ENCODE data around the gene COL7A1. TPM values are rescaled to one million over a fixed set of nuclear protein-coding genes. Genes with fewer than 3 reads are reported as not detected.
"Not testable (repeated sequence)": the region's sequence is repeated elsewhere in the genome, so short reads cannot be mapped to it uniquely, and the experiment has no call there.

COL7A1 gene
- total RNA-seq, 1 experiment from 2014 or later = 16.4 TPM

DNA sequence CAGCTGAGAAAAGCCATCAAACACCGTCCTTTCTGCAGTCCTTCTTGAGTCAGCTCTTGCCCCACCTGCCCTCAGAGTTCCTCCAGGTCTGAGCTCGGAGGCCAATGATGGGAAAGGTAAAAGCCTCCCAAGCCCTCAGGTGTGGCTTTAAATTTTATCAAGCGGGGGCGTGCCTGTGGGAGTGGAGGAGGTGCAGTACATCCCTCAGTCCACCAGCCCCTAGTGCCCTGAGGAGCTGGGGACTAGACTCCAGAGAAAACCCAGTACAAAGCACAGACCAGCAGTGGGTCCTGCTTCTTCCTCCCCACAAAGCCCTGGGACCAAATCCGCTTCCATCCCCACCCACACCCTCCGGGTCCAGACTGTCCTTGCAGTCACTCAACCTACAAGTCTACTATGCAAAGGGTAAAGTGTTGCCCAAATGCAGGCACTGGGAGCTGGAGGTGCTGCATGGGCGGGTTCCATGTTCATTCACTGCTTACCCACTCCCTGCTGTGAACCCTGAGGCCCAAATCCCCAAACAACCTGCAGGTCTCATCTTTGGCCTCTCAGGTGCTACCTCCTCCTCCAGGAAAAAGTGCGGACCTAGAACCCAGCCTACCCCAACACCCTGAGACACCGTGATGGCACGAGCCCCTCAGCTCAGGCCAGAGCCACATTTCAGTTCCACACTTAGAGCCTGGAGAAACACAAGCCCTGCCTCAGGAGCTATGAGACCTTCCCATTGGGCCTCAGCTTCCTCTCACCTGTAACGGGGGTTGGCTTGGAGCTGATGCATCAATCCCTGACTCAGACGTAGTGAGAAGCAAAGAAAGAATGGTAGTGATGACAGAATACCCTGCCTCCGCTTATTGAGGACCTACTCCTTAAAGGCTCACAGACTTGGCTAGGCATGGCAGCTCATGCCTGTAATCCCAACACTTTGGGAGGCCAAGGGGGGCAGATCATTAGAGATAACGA, 41.0 kb downstream of the COL7A1 start:
- ChIA-PET CTCF (no interaction called here), POLR2A (ENCODE audit: low non-redundant PET) (no interaction called here)
- Histone ChIP-seq H3K27ac (ENCODE audit: low read depth, low read length, poor library complexity, severe bottlenecking) (no peak overlapping the region), H3K36me3 (ENCODE audit: insufficient read depth, low read length, poor library complexity, severe bottlenecking) (no peaks in the 10 kb centered on the region), H3K27me3 (replicated peaks; ENCODE audit: insufficient read depth, low read depth, low read length, poor library complexity) (no peaks in the 10 kb centered on the region), H3K9me3 (ENCODE audit: low read depth, low read length, poor library complexity, severe bottlenecking) (no peaks in the 10 kb centered on the region), H3K4me1 (ENCODE audit: insufficient read depth, low read length, poor library complexity, severe bottlenecking) (no peaks in the 10 kb centered on the region), H3K4me3 (ENCODE audit: low read depth, low read length, poor library complexity, severe bottlenecking) (no peak overlapping the region)
- no peak for TF ChIP-seq EZH2 (IDR thresholded peaks at IDR 0.05; ENCODE audit: borderline replicate concordance, low read depth, low read length, poor library complexity, severe bottlenecking)
- TF ChIP-seq, protein P1, sequence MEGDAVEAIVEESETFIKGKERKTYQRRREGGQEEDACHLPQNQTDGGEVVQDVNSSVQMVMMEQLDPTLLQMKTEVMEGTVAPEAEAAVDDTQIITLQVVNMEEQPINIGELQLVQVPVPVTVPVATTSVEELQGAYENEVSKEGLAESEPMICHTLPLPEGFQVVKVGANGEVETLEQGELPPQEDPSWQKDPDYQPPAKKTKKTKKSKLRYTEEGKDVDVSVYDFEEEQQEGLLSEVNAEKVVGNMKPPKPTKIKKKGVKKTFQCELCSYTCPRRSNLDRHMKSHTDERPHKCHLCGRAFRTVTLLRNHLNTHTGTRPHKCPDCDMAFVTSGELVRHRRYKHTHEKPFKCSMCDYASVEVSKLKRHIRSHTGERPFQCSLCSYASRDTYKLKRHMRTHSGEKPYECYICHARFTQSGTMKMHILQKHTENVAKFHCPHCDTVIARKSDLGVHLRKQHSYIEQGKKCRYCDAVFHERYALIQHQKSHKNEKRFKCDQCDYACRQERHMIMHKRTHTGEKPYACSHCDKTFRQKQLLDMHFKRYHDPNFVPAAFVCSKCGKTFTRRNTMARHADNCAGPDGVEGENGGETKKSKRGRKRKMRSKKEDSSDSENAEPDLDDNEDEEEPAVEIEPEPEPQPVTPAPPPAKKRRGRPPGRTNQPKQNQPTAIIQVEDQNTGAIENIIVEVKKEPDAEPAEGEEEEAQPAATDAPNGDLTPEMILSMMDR (conservative IDR thresholded peaks at IDR 0.05; ENCODE audit: low read depth, low read length) = no peak
- BruUV-seq (replicated peaks) = no TSS peak
- DNase-seq (ENCODE audit: low spot score) = no peak
- intact Hi-C loops (cut with micrococcal nuclease; ENCODE audit: unreplicated experiment) = no loop called here

DNA sequence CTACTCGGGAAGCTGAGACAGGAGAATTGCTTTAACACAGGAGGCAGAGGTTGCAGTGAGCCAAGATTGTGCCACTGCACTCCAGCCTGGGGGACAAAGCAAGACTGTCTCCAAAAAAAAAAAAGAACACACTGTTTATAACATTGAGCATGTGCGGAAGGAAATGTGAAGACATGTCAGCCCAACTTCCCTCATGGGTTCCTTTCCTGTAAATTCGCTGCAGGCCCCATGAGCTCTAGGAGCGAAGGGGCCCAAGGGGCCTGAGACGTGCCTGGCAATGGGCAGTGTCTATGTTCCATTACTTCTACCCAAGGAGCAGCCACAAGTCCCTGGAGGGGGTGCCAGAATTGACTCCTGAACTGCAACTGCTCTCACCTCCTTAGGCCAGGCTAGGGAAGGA, 41.8 kb downstream of the COL7A1 start:
- intact Hi-C loops (cut with micrococcal nuclease; ENCODE audit: unreplicated experiment) = no loop called here
- no peaks in the 10 kb centered on the region for H3K9me3 ChIP-seq (ENCODE audit: low read depth, low read length, poor library complexity, severe bottlenecking)
- no peak overlapping the region for H3K27ac ChIP-seq (ENCODE audit: low read depth, low read length, poor library complexity, severe bottlenecking)
- CTCF ChIA-PET = no interaction called here
- H3K4me1 ChIP-seq (ENCODE audit: insufficient read depth, low read length, poor library complexity, severe bottlenecking) = no peaks in the 10 kb centered on the region
- DNase-seq (ENCODE audit: low spot score) = no peak
- TF ChIP-seq, protein P1 (conservative IDR thresholded peaks at IDR 0.05; ENCODE audit: low read depth, low read length) = no peak
- TF ChIP-seq EZH2 (IDR thresholded peaks at IDR 0.05; ENCODE audit: borderline replicate concordance, low read depth, low read length, poor library complexity, severe bottlenecking) = no peak
- no peaks in the 10 kb centered on the region for H3K36me3 ChIP-seq (ENCODE audit: insufficient read depth, low read length, poor library complexity, severe bottlenecking)
- no peaks in the 10 kb centered on the region for H3K27me3 ChIP-seq (replicated peaks; ENCODE audit: insufficient read depth, low read depth, low read length, poor library complexity)
- no TSS peak for BruUV-seq (replicated peaks)
- POLR2A ChIA-PET (ENCODE audit: low non-redundant PET) = no interaction called here
- no peak overlapping the region for H3K4me3 ChIP-seq (ENCODE audit: low read depth, low read length, poor library complexity, severe bottlenecking)

DNA sequence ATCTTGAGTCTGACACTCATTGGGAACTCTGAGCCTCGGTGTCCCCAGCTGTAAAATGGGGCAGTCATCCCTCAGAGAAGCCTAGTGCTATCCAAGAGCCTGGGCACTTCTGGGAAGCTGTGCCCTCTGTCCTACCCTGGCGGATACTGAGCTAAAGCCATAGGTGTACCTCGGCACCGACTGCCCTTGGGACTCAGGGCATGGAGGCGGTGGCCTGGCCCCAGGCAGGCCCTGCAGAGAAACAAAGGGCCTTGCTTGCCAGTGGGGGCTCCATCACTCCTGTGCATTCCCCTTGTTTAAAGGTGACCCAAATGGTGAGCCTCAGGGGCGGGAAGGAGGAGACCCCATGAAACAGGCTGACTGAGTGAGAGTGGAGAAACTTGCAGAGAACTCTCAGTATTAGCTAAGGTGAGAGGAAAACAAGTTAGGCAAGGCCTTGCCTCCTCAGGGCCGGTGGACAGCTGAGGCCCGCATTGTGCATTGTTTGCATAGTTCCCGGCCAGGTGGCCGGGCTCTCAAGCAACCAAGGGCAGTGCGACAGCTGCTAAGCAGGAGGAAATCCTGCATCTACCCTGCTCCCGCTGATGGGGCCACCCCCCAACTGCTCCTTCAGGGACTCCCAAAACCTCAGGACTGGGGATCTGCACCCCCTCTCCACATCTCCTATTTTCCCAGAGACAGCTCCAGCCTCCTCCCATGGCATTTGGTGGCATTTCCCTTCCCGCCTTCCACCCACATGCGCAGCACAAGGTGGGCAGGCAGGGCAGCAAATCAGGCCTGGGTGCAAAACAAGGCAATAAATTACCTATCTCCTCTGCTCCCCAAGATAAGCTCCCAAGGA, 42.8 kb downstream of the COL7A1 start:
- CTCF ChIA-PET = no interaction called here
- DNase-seq (ENCODE audit: low spot score) = no peak
- Histone ChIP-seq H3K4me3 (ENCODE audit: low read depth, low read length, poor library complexity, severe bottlenecking) (no peak overlapping the region), H3K36me3 (ENCODE audit: insufficient read depth, low read length, poor library complexity, severe bottlenecking) (no peaks in the 10 kb centered on the region), H3K9me3 (ENCODE audit: low read depth, low read length, poor library complexity, severe bottlenecking) (no peaks in the 10 kb centered on the region), H3K27me3 (replicated peaks; ENCODE audit: insufficient read depth, low read depth, low read length, poor library complexity) (no peaks in the 10 kb centered on the region), H3K4me1 (ENCODE audit: insufficient read depth, low read length, poor library complexity, severe bottlenecking) (no peaks in the 10 kb centered on the region), H3K27ac (ENCODE audit: low read depth, low read length, poor library complexity, severe bottlenecking) (no peak overlapping the region)
- BruUV-seq (replicated peaks) = no TSS peak
- intact Hi-C loops (cut with micrococcal nuclease; ENCODE audit: unreplicated experiment) = no loop called here
- POLR2A ChIA-PET (ENCODE audit: low non-redundant PET) = no interaction called here
- TF ChIP-seq, protein P1 (conservative IDR thresholded peaks at IDR 0.05; ENCODE audit: low read depth, low read length) = no peak
- no peak for TF ChIP-seq EZH2 (IDR thresholded peaks at IDR 0.05; ENCODE audit: borderline replicate concordance, low read depth, low read length, poor library complexity, severe bottlenecking)

DNA sequence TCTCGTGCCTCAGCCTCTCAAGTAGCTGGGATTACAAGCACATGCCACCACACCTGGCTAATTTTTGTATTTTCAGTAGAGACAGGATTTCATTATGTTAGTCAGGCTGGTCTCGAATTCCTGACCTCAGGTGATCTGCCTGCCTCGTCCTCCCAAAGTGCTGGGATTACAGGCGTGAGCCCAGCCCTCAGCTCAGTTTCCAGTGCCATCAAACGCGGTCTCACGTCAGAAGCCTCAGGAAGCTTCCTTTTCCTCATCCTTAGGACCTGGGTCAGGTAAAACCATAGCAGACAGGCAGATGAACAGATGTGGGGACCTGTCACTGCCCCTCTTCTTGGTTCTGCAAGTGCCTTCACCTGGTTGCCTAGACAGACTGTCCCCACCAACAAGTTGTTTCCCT, 43.5 kb downstream of the COL7A1 start:
- DNase-seq (ENCODE audit: low spot score); intact Hi-C loops (cut with micrococcal nuclease; ENCODE audit: unreplicated experiment); H3K9me3 ChIP-seq (ENCODE audit: low read depth, low read length, poor library complexity, severe bottlenecking); H3K4me3 ChIP-seq (ENCODE audit: low read depth, low read length, poor library complexity, severe bottlenecking); H3K36me3 ChIP-seq (ENCODE audit: insufficient read depth, low read length, poor library complexity, severe bottlenecking); H3K27ac ChIP-seq (ENCODE audit: low read depth, low read length, poor library complexity, severe bottlenecking); H3K4me1 ChIP-seq (ENCODE audit: insufficient read depth, low read length, poor library complexity, severe bottlenecking); BruUV-seq (replicated peaks); POLR2A ChIA-PET (ENCODE audit: low non-redundant PET); CTCF ChIA-PET; H3K27me3 ChIP-seq (replicated peaks; ENCODE audit: insufficient read depth, low read depth, low read length, poor library complexity): not testable (repeated sequence)

Data from A673 (cell line).